ENCODE results near the gene DDX23.
A peak's percentile ranks its signal among the peaks of the same experiment; 100 is the strongest.
"Not testable (repeated sequence)": the region's sequence is repeated elsewhere in the genome, so short reads cannot be mapped to it uniquely, and the experiment has no call there.

DDX23 gene

DNA sequence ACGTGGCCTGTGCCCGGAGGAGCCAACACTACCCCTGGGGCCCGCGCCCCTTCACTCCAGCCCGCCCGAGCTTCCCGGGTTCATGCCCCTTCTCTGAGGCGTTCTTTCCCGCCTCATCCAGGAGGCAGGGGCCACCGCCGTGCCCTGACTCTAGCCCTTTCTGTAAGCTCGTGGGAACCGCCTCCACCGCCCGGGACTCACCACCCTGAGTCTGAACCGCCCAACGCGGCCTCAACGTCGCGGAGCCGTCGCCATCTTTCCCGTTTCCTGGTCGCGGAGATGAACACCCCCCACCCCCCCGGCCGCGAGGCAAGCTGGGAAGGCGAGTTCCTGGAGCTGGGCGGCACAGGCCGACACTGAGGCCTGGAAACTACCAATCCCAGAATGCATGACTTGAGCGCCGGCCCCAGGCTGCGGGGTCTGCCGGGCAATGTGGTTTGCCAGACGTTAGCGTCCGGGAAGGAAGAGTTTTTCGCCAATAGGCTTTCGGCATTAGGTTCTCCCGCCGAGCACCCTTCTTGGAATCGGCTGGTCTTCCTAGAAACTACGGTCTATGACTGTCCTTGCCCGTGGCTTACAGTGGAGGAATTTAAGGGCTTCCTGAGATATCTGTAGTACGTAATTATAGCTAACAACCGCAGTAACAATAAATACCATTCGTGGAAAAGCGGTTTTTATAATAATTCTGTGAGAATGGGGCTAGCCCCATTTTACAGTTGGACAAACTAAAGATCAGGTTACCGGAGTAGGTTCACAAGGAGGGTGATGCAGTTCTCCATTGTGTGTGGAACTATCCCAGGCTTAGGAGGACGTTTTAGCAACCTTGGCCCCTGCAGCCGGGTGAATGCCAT lies at the start of gene DDX23:
Gene DDX23, minus strand, starts transcription at position 281 of the 851 bp plus-strand sequence. CDS start 6,381 bp downstream, outside the sequence.
- DNase-seq (ENCODE audit: low read depth), result peak; percentile 93

DNA sequence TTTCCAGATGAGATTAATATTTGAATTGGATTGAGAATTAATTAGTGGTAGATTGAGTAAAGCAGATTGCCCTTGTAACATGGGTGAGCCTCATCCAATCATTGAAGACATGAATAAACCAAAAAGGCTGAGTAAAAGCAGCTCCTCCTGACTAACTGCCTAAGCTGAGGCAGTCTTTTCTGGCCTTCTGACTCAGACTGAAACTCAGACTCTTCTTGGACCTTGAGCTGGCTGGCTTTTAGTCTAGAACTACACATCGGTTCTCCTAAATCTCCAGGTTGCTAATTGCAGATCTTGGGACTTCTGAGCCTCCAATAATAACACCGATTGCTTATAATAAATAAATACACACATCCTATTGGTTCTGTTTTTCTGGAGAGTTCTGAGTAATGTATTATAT lies 49.3 kb upstream of the DDX23 start:
- DNase-seq (ENCODE audit: low read depth), result no peak

DNA sequence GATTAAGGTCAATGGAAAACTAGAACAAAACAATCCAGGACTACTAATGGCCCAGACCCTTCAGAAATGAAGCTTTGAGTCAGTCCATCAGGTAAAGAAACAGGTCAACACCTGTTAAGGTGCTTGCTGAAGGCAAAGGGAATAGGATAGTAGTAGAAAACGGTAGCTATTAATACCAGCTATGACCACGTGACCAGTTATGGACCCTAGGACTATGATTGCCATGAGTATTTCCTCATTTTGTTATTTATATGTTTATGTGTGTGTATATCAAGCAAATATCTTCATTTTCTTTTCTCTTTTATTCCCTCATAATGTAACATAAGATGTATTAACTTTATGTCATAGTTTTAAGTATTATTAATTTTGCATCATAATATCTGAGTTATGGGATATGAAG lies 47.7 kb upstream of the DDX23 start:
- DNase-seq (ENCODE audit: low read depth), result no peak

DNA sequence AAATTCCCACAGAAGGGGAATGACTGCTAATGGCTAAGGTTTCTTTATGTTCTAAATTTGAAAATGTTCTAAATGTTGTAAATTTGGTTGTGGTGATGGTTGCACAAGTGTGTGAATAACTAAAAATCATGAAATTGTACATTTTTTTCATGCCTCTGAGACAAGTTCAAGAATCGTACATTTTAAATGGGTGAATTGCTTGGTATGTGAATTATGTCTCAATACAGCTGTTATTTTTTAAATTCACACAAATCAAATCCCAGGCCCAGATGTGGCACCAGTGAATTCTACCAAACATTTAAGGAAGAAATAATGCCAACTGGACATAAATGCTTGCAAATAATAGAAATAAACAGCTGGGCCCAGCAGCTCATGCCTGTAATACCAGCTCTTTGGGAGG lies 42.3 kb upstream of the DDX23 start:
- no peak for DNase-seq (ENCODE audit: low read depth)

DNA sequence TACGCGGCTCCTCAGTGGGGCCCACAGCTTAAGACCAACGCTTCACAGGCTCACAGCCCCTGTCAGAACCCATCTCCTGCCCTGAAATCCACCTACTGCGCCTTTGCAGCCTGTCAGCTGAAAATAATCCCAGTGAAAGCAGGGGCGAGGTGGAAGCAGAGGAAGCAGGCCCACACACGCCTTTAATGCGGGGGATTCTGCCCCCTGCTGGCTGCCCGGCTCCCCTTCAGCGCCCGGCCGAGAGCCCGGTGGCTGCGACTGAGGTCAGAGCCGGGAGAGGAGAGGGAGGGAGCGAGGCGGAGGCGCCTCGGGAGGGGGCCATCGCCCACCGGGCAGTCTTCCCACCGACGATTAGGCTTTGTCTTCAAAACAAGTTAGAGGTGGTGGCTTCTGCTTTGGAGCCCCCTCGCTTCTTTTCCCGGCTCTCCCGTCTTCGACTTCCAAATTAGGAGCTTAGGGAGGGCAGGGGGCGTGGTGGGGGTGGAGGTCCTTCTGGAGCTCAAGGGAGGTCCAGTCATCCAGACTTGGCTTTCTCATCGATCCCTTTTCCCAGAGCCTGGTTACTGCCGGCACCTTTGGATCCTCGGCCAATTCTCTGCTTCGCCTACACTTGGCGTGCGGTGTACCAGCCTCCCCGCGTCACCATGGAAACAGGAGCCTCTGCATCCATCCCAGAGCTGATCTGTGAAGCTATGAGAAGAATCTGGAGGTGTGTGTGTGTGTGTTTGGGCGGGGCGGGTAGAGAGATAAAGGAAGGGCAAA lies 38.9 kb upstream of the DDX23 start:
- DNase-seq (ENCODE audit: low read depth), result peak; percentile 38

DNA sequence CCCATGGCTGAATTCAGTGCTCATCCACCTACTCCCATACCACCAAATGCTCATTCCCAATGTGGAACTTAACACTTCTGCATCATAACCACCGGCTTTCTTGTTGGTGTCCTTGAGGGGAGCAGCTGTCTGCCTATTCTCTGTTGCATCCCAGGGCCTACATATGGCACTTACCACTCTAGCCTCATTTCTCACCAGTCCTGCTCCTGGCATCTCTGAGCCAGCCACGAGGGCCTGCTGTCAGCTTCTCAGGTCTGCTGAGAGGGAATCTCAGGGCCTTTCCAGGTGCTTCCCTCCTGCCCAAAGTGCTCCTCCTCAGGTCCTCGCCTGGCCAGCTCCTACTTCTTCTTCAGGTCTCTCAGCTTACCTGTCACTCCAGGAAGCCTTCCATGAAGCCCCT lies 37.7 kb upstream of the DDX23 start:
- DNase-seq (ENCODE audit: low read depth), result no peak

DNA sequence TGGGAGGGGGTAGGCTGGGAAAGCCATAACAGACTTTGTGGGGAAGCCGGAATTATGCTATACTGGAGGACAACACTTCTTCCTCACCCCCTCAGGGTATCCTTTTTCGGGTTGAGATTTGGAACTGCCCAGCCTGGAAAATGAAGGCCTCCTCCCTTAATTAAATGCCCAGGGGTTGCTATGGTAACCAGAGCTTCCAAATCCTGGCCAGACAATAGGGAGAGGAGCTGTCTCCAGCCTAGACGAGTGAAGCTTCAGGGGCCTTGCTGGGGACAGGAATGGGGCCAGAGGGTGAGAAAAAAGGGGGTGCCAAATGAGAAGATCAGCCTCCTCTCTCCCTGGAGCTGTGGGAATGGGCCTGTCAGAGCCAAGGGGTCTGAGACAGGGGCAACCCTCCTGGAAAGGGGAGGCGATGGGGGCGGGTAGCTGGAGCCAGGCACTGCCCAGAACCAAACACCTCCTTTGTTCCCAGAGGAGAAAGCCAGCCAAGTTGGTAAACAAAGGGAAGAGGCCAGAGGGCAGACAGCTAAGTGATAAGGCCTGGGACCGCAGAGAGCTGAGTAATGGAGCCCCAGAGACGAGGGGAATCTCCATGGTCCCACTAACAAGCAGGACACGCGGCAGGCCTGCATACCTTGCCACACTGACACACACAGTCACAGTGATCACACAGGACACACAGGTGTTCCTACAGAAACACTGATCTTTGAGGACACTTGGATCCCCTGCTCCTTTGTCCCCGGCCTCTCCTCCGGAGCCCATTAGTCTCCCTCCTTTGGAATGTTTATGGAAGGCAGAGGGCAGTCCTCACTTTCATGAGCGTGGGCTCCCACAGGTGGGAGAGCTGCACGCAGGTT lies 31.6 kb upstream of the DDX23 start:
- DNase-seq (ENCODE audit: low read depth), result no peak

DNA sequence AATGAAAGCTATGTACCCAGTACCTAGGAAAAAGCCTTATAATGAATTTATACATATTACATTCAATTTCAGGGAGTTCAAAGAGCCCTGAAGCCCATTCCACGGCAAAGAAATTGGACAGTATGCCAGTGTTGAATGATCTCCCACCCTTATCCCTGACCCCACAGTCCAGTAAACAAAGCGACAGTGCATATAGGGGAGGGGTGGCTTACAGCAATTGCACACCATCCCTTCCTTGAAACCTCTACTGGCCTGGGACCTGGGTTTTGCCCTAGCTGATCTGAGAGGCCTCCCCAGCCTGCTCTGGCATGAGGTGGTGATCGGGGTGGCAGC lies 31.0 kb upstream of the DDX23 start:
- no peak for DNase-seq (ENCODE audit: low read depth)

DNA sequence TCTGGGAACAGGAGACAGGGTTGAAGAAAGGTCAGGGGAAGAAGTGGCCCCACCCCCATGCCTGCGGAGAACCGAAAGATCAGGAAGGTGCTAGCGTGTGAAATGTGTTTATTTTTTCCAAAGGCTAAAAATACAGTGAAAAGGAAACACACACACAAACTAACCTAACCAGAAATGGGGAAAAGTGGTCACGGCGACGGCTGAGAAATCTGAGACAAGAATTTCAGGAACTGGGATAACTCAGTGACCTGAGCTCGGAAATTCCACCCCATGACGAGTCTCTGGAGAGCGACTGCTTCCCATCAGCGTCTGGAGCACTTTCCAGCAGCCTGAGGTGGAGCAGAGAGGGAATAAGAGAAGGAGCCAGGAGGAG lies 30.3 kb upstream of the DDX23 start:
- DNase-seq (ENCODE audit: low read depth), result no peak

DNA sequence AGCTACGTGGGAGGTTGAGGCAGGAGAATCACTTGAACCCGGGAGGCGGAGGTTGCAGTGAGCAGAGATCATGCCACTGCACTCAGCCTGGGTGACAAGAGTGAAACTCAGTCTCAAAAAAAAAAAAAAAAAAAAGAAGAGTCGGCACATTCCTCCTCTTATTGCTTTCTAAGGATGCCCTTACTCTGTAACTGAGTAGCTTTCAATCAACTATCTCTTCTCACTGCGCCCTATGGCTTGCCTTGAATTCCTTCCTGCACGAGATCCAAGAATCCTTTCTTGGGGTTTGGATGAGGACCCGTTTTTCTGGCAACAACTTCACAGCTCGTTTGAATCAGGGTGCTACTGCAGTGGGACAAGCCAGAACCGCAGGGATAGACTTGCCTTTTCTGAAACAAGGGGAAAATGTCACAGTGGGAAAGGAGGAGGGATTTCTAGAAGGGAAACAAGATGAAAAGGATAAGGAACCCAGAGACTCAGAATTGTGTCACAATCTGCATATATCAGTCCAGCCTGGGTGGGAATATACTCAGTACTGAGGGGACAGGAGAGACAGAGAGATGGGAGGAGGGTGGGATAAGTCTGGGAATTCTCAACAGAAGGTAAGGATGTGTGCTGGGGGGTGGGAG lies 29.8 kb upstream of the DDX23 start:
- no peak for DNase-seq (ENCODE audit: low read depth)

DNA sequence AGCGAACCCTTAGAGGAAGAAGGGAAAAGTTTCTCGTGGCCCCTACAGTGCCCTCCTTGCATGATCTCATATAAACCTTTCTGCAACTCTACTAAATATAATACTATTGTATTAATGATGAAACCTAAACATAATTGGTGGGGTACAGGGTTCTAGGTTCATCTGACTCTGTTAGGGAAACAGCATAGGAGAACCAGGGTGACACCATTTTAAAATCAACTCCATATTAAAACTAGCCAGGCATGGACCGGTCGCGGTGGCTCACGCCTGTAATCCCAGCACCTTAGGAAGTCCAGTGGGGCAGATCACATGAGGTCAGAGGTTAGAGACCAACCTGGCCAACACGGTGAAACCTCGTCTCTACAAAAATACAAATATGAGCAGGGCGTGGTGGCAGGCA lies 28.7 kb upstream of the DDX23 start:
- DNase-seq (ENCODE audit: low read depth), result no peak

DNA sequence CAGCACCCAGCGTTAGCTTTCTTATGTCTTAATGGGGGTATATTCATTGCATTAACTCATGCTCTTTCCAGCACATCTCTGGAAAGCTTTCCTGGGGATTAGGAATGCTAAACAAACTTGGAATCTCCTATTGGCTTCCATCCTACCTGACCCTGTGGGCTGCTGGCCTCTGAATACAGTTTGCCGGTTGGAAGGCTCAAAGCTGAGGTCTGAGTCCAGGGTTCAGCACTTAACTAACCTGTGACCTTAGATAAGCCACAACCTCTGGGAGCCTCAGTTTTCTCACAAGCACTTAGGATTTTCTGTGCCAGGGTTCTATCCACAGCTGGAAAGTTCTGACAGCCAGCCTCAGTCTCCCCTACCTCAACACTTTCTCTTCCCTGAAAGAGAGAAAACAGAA lies 26.6 kb upstream of the DDX23 start:
- DNase-seq (ENCODE audit: low read depth), result no peak

DNA sequence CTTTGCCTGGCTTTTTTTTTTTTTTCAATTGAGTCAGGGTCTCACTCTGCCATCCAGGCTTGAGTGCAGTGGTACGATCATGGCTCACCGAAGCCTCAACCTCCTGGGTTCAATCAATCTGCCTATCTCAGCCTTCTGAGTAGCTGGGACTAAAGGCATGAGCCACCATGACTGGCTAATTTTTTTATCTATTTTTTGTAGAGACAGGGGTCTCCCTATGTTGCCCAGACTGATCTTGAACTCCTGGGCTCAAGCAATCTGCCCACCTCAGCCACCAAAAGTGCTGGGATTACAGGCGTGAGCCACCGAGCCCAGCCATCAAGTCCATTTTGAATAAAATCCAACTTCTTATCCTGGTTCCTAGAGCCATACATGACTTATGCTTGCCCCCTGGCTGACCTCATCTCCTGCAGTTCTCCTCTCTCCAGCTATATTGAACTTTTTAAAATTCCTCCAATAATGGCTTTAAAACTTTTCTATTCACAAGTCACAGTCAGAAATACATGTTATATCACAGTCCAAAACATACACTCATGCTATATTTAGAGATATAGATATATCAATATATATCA lies 24.1 kb upstream of the DDX23 start:
- DNase-seq (ENCODE audit: low read depth), result no peak

DNA sequence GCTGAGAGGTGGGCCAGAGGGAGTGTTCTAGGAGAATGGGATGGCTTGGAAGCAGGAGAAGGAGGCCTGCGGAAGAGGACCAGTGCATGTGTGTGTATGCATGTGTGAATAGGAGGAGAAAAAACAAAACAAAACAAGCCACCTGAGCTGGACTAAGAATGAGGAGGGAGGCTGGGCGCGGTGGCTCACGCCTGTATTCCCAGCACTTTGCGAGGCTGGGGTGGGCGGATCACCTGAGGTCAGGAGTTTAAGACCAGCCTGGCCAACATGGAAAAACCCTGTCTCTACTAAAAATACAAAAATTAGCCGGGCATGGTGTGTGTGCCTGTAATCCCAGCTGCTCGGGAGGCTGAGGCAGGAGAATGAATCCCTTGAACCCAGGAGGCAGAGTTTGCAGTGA lies 21.6 kb upstream of the DDX23 start:
- DNase-seq (ENCODE audit: low read depth), result not testable (repeated sequence)

DNA sequence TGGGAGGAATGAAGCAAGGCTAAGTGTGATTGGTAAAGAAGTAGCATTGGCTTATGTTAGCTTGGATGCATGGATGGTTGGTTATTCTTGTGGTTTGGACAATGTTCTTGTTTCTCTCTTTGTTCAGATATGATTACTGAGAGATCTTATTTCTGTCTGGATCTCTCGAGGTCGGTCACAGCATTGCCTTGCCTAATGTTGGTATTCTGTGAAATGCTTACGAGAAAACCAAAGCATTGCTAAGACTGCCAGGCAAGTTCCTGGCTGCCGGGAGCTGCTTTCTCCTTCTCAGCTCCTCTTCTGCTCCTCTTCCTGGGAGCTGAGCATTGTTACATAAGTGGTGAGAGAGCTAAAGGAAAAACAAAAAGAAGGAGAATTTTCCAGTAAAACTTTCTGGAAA lies 21.1 kb upstream of the DDX23 start:
- DNase-seq (ENCODE audit: low read depth), result no peak

DNA sequence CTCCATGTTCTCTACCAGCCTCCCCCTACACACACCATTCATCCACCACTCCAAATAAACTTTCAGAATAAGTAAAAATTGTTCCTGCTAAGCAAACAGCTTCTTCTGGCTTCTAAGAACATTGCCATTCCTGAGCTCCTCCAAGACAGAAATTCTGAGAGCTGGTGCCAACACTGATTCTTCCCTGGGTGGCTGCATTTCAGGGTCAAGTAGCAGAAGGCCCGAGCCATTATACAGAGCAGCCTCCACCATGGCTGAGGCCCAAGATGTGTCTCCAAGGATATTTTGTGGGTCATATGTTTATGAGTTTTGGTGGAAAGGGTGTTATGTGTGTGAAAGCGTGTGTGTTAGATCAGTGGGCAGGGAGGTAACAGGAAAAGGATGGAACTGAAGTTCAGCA lies 17.2 kb upstream of the DDX23 start:
- no peak for DNase-seq (ENCODE audit: low read depth)

DNA sequence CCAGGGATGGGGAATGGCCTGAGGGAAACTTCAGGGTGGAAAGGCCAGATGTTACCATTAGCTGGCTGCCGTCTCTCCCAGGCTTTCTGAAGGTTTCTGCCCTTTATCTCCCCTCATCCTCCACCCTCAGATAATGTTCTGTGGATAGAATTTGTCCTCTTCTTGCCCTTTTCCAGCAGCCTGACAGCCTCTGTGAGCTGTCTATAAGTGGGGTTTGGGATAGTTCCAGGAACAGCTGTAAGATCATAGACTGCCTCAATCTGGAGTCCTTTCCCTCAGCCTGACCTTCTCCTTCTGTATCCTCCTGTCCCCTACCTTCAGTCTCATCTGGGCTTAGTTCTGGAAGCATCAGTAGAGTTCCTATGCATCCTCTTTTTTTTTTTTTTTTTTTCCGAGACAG lies 16.5 kb upstream of the DDX23 start:
- no peak for DNase-seq (ENCODE audit: low read depth)

DNA sequence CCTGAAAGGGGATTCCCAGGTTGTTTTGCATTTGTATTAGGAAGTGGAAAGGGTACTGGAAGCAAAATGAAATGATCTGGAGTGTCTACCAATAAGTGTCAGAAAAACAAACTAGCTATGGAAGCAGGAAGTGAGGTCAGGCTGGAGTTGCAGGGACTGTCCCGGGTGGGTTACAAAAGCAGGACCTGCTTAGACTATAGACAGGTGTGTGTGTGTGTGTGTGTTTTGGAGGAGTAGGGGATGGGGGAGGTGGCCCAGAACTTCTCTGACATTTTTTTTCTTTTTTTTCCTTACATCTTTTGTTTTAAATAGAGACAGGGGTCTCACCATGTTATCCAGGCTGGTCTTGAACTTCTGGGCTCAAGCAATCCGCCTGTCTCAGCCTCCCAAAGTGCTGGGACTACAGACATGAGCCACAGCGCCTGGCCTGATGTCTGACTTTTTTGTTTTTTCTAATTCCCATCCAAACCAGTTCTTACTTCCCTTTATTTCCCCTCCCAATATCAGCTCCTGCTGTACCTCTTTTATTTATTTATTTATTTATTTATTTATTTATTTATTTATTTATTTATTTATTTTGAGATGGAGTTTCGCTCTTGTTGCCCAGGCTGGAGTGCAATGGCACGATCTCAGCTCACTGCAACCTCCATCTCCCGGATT lies 14.2 kb upstream of the DDX23 start:
- DNase-seq (ENCODE audit: low read depth), result no peak

DNA sequence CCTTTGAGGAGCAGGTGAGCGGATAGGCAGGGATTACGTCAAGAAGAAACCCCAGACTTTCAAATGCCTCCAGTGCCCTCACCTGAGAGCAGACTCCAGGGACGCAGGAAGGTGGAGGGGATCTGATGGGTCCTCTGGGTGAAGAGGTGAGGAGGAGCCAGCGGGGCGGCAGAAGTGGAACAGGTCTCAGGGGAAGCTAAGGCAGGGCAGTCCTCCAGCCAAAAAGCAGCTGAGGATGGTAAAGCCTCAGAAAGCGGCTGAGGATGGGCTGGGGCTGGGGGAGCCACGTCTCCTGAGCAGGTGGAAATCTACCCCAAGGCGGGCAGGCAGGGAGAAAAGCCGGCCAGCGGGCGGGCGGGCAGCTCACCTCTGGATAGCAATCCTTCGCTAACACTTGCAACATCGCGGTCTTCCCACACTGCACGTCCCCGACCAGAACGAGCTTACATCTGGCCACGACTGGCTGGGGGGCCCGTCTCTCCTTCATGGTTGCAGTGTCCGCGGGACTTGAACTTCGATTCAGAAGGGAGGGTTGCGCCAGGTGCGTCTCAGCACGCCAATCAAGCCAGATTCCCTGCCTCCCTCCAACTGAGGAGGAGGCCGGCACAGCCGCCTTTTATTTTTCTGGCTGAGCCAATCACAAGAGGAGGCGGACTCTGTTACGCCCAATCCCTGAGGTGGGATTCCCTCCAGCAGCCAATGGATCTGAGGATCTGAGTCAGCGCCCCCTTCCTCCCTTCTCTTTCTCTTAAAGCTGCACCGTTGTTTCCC lies 13.5 kb upstream of the DDX23 start, which contains the start of gene RND1:
Gene RND1, minus strand, starts transcription at position 590 of the 771 bp plus-strand sequence. Its CDS starts 103 bp downstream, at position 487.
- no peak for DNase-seq (ENCODE audit: low read depth)

DNA sequence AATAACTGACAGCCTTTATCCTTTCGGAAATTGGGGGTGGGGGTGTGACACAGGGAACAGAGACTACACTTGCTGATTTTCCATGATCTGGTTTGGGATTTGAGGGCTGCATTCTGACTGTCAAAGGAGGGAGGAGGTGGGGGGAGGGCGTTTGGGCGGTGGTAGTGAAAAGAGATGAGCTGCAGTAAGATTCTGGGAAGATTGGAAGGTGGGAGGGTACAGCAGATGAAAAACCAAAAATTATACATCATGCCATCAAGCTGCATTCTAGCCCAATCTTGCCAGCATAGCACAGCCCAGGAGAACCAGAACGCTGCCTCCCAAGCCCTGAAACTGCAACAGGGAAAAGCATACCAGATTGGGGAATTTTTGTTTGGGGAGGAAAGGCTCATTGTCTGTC lies 11.3 kb upstream of the DDX23 start:
- no peak for DNase-seq (ENCODE audit: low read depth)
